GM21737 (cell line): Measurements from ENCODE around the gene ASIC4.
A peak's percentile ranks its signal among the peaks of the same experiment; 100 is the strongest.

Experiments used
- ATAC-seq: cut with Tn5 transposase; IDR thresholded peaks from one replicate; pipeline ENCODE4 v1.9.1; 2021; ENCODE audit warnings: mild to moderate bottlenecking, moderate library complexity; ENCODE audit not compliant: unreplicated experiment

Gene ASIC4

GRCh38 chr2:219497495-219498279 lies 16.6 kb upstream of the ASIC4 start:
- ATAC-seq = no peak

GRCh38 chr2:219498280-219499057 lies 15.8 kb upstream of the ASIC4 start, which contains the start of gene GMPPA:
GMPPA (plus strand) TSS chr2:219498891; CDS start chr2:219499976, 1,085 bp downstream.
- peak; percentile 93 for ATAC-seq

- ATAC-seq = no peak
These were observed 15.3 kb upstream of the ASIC4 start for GRCh38 chr2:219499058-219499307.

- no peak for ATAC-seq
These were observed 14.7 kb upstream of the ASIC4 start for GRCh38 chr2:219499555-219499954.

GRCh38 chr2:219500135-219500534 lies 14.1 kb upstream of the ASIC4 start:
- no peak for ATAC-seq

GRCh38 chr2:219501849-219502248 lies 12.4 kb upstream of the ASIC4 start:
- no peak for ATAC-seq

- ATAC-seq = no peak
These were observed 11.7 kb upstream of the ASIC4 start for GRCh38 chr2:219502618-219503017.

- ATAC-seq = no peak
These were observed 8.7 kb upstream of the ASIC4 start for GRCh38 chr2:219505585-219505984.

GRCh38 chr2:219506153-219506801 lies 8.0 kb upstream of the ASIC4 start:
- ATAC-seq = no peak

GRCh38 chr2:219506802-219507526 lies 7.3 kb upstream of the ASIC4 start:
- ATAC-seq = no peak

GRCh38 chr2:219507581-219508443 lies 6.5 kb upstream of the ASIC4 start:
- no peak for ATAC-seq

GRCh38 chr2:219508444-219508734 lies 5.9 kb upstream of the ASIC4 start:
- no peak for ATAC-seq

- peak; percentile 8 for ATAC-seq
These were observed 5.1 kb upstream of the ASIC4 start for GRCh38 chr2:219508971-219509779.

GRCh38 chr2:219509780-219510511 lies 4.3 kb upstream of the ASIC4 start:
- ATAC-seq = peak; percentile 60

- ATAC-seq = no peak
These were observed 3.7 kb upstream of the ASIC4 start for GRCh38 chr2:219510512-219511135.

- no peak for ATAC-seq
These were observed 2.5 kb upstream of the ASIC4 start for GRCh38 chr2:219511547-219512325.

- ATAC-seq = no peak
These were observed 1.6 kb upstream of the ASIC4 start for GRCh38 chr2:219512524-219513216.
